Endothelial cell of umbilical vein (primary cell): ENCODE measurements around the gene CPEB1. TPM values are rescaled to one million over a fixed set of nuclear protein-coding genes. Genes with fewer than 3 reads are reported as not detected.

ENCODE experiments used
- BruUV-seq: library from RNA; stranded (reverse); fragments of 400-500 nt; replicated peaks from 2 replicates; lab custom pipeline; 2021; lab: Mats Ljungman, UMichigan
- CTCF ChIA-PET: fragments of 300-600, 350-600 bp; sonication (Branson Sonifier 250); formaldehyde crosslinking; loops from one replicate; lab custom pipeline; 2021; ENCODE audit warnings: antibody characterized with exemption, inconsistent platforms; lab: Charles Lee
- POLR2A ChIA-PET: fragments of 300-600, 350-600 bp; sonication (Branson Sonifier 250); formaldehyde crosslinking; loops from one replicate; lab custom pipeline; 2021; ENCODE audit warnings: antibody characterized with exemption, inconsistent platforms; lab: Charles Lee
- DNase-seq: peaks from one replicate; pipeline ENCODE4 v3.0.0-alpha.2; 2011; ENCODE audit warnings: low read depth, low spot score
- FAIRE-seq: peaks from 2 replicates; lab custom pipeline; 2011; peaks lifted over from hg19 to GRCh38; lab: Jason Lieb, UNC
- H2AFZ ChIP-seq: 2 replicates; pipeline ENCODE4 v1.6.0; 2012; ENCODE audit warnings: low read depth, low read length, control low read depth, inconsistent platforms
- H3K27ac ChIP-seq: 2 replicates; pipeline ENCODE4 v1.5.1; 2011; ENCODE audit warnings: low read depth, mild to moderate bottlenecking, control low read depth, low read length, moderate library complexity; ENCODE audit not compliant: insufficient read depth
- H3K27me3 ChIP-seq, 2 experiments: 2 replicates each; pipeline versions ENCODE4 v1.6.0 to v1.6.1; 2011; ENCODE audit warnings: low read length in 2 of 2, mixed read lengths in 1 of 2; ENCODE audit not compliant: control insufficient read depth in 2 of 2, insufficient read depth in 2 of 2
- H3K36me3 ChIP-seq, 2 experiments: 2 replicates in 1 of 2; 3 replicates in 1 of 2; pipeline ENCODE4 v1.5.1; 2011; ENCODE audit warnings: low read length in 2 of 2, mild to moderate bottlenecking in 1 of 2, moderate library complexity in 1 of 2; ENCODE audit not compliant: control insufficient read depth in 2 of 2, insufficient read depth in 2 of 2; ENCODE audit errors: extremely low read depth in 1 of 2
- H3K4me1 ChIP-seq: 3 replicates; pipeline ENCODE4 v1.5.1; 2011; ENCODE audit warnings: mild to moderate bottlenecking, low read length; ENCODE audit not compliant: control insufficient read depth, insufficient read depth; ENCODE audit errors: extremely low read depth
- H3K4me2 ChIP-seq: 2 replicates; pipeline ENCODE4 v1.6.1; 2011; ENCODE audit warnings: low read length, control low read depth, mixed read lengths; ENCODE audit not compliant: insufficient read depth
- H3K4me3 ChIP-seq, 3 experiments: fragments of 200-600 bp in 1 of 3; sonication (generic), shearing (Covaris generic) in 1 of 3; replicated peaks in 1 of 3; 2 replicates each; pipeline ENCODE4 v1.5.1; 2011 to 2016; ENCODE audit warnings: control low read depth in 3 of 3, low read length in 3 of 3, mild to moderate bottlenecking in 2 of 3, inconsistent platforms in 1 of 3, low read depth in 1 of 3, moderate library complexity in 1 of 3; ENCODE audit not compliant: insufficient read depth in 1 of 3
- H3K79me2 ChIP-seq: 2 replicates; pipeline ENCODE4 v1.6.0; 2012; ENCODE audit warnings: low read length, inconsistent platforms; ENCODE audit not compliant: control insufficient read depth, insufficient read depth
- H3K9ac ChIP-seq: replicated peaks from 2 replicates; pipeline ENCODE3; 2011; ENCODE audit warnings: low read length, control low read depth; ENCODE audit not compliant: insufficient read depth; ENCODE audit errors: extremely low read depth
- H3K9me1 ChIP-seq: replicated peaks from 3 replicates; pipeline ENCODE4 v1.6.0; 2011; ENCODE audit warnings: mild to moderate bottlenecking, low read length; ENCODE audit not compliant: control insufficient read depth, insufficient read depth; ENCODE audit errors: extremely low read depth
- H3K9me3 ChIP-seq: replicated peaks from 2 replicates; pipeline ENCODE4 v1.5.1; 2012; ENCODE audit warnings: low read length, inconsistent platforms; ENCODE audit not compliant: control insufficient read depth, insufficient read depth
- H4K20me1 ChIP-seq: replicated peaks from 2 replicates; pipeline ENCODE3; 2011; ENCODE audit warnings: mild to moderate bottlenecking, low read length; ENCODE audit not compliant: control insufficient read depth, insufficient read depth; ENCODE audit errors: extremely low read depth
- CTCF ChIP-seq, 2 donors: IDR thresholded peaks; 1 replicate in 1 of 2; 2 replicates in 1 of 2; pipeline ENCODE4 v1.5.1; 2011; ENCODE audit warnings: low read length in 2 of 2, mild to moderate bottlenecking in 2 of 2, moderate library complexity in 2 of 2, control low read depth in 1 of 2, inconsistent platforms in 1 of 2, low read depth in 1 of 2; ENCODE audit not compliant: insufficient read depth in 1 of 2; ENCODE audit errors: extremely low read depth in 1 of 2
- EZH2 ChIP-seq: IDR thresholded peaks from 2 replicates; pipeline ENCODE4 v1.6.1; 2012; ENCODE audit warnings: borderline replicate concordance, low read depth, mild to moderate bottlenecking, moderate library complexity, low read length, inconsistent platforms; ENCODE audit not compliant: severe bottlenecking
- FOS ChIP-seq: IDR thresholded peaks from 2 replicates; pipeline ENCODE4 v1.6.1; 2011; ENCODE audit warnings: mild to moderate bottlenecking, low read length, moderate library complexity, borderline replicate concordance; ENCODE audit not compliant: insufficient read depth
- GATA2 ChIP-seq: IDR thresholded peaks from 2 replicates; pipeline ENCODE4 v1.7.0; 2011; ENCODE audit warnings: low read depth, mild to moderate bottlenecking, moderate library complexity, mixed read lengths, low read length; ENCODE audit not compliant: insufficient read length, insufficient read depth
- JUN ChIP-seq: IDR thresholded peaks from 2 replicates; pipeline ENCODE4 v1.6.1; 2011; ENCODE audit warnings: borderline replicate concordance, low read depth; ENCODE audit not compliant: insufficient read length, insufficient read depth
- MYC ChIP-seq: IDR thresholded peaks from one replicate; pipeline ENCODE4 v1.6.1; 2011; ENCODE audit warnings: mild to moderate bottlenecking, low read depth, low read length
- POLR2A ChIP-seq: IDR thresholded peaks from 2 replicates; pipeline ENCODE4 v1.6.1; 2012; ENCODE audit warnings: low read depth, mild to moderate bottlenecking, control low read depth, low read length
- POLR2AphosphoS5 ChIP-seq: IDR thresholded peaks from 2 replicates; pipeline ENCODE4 v1.6.1; 2012; ENCODE audit warnings: low read depth, mild to moderate bottlenecking, control low read depth, low read length, moderate library complexity; ENCODE audit not compliant: insufficient read depth
- dilution Hi-C: fragments of 300-500 bp; cut with MboI; formaldehyde crosslinking; loops from one replicate; pipeline ENCODE4 v1.15.0; 2019; ENCODE audit warnings: low sequenced_read_pairs; ENCODE audit not compliant: extremely low pct_ligation_motif_present
- intact Hi-C: fragments of 100-400 bp; cut with micrococcal nuclease; formaldehyde crosslinking; loops from one replicate; pipeline ENCODE4 v1.10.0; 2022
- polyA plus RNA-seq, 4 experiments: library from polyadenylated mRNA; depleted of rRNA in 3 of 4; stranded (reverse) in 3 of 4; unstranded in 1 of 4; fragments of >200 nt; gene quantifications; 2 replicates each; pipeline versions ENCODE4 v1.2.1 to v1.2.3, GENCODE V29; 2011 to 2012; ENCODE audit warnings: missing spikeins in 1 of 4
- total RNA-seq: library from RNA; stranded (reverse); gene quantifications from 2 replicates; pipeline ENCODE4 v1.2.3, GENCODE V29; 2021
- TF ChIP-seq, protein P1 (sequence below): IDR thresholded peaks from 2 replicates; pipeline ENCODE4 v1.6.1; 2011; ENCODE audit not compliant: insufficient read depth, insufficient read length

The CPEB1 gene
- total and polyA plus RNA-seq, 2 donors (not counting 3 experiments of a cell fraction or from before 2014, with no cell fraction given) = not detected

- Histone ChIP-seq H3K9me3 (no peaks in the 10 kb centered on the region), H3K9me1 (no peaks in the 10 kb centered on the region), H3K27ac (peak overlapping the region; percentile 27), H4K20me1 (peaks cover 3% of the 10 kb centered on the region), H3K9ac (peak overlapping the region; percentile 94), H3K4me2 (peak overlapping the region; percentile 90), H3K79me2 (peaks cover 42% of the 10 kb centered on the region), H3K4me1 (peaks cover 17% of the 10 kb centered on the region), H3K36me3 (peaks cover 26 to 27% of the 10 kb centered on the region in 2 experiments), H3K27me3 (peaks cover 0 to 3% of the 10 kb centered on the region in 2 experiments), H2AFZ (no peak overlapping the region), H3K4me3 (peak overlapping the region; percentile 73 to 87 (median 86))
- no peak for FAIRE-seq
- TF ChIP-seq FOS (no peak), EZH2 (no peak), POLR2AphosphoS5 (no peak), MYC (no peak), JUN (no peak), CTCF (IDR thresholded peaks at IDR 0.05; ENCODE audit: extremely low read depth in 1 of 2, insufficient read depth in 1 of 2, low read depth in 1 of 2, low read length in 2 of 2) (no peak), POLR2A (no peak), GATA2 (no peak)
- TF ChIP-seq, protein P1, sequence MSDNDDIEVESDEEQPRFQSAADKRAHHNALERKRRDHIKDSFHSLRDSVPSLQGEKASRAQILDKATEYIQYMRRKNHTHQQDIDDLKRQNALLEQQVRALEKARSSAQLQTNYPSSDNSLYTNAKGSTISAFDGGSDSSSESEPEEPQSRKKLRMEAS = no peak
- dilution Hi-C loops (no loop called here), intact Hi-C loops (no loop called here)
- no TSS peak for BruUV-seq
- DNase-seq = peak; percentile 20
- ChIA-PET POLR2A (interaction anchor here (2.2 kb wide), 1 partner anchor 8 kb away, joined by 16 read pairs; no protein-coding TSS in a partner anchor), CTCF (interaction anchor here (1.0 to 2.5 kb wide), 2 partner anchors 8 to 573 kb away, joined by 3 to 28 read pairs; no protein-coding TSS in a partner anchor)
These were observed 108.0 kb downstream of the CPEB1 start for GRCh38 chr15:82538961-82539690.
